ENCODE results near the gene SLC45A2.

DNA sequence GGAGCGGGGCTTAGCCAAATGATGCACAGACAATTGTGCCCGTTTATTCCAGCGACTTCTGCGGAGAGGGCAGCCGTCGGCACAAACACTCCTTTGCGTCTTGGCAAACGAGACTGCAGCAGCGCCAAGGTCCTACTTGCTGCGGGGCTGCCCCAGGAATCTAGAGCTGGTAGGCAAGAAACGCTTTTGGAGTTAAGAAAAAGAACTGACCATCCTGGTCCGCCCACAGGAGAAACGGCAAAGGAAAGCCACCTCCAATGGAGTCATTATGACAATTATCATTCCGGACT, 46.0 kb downstream of the SLC45A2 start:
- TF ChIP-seq, protein P1, sequence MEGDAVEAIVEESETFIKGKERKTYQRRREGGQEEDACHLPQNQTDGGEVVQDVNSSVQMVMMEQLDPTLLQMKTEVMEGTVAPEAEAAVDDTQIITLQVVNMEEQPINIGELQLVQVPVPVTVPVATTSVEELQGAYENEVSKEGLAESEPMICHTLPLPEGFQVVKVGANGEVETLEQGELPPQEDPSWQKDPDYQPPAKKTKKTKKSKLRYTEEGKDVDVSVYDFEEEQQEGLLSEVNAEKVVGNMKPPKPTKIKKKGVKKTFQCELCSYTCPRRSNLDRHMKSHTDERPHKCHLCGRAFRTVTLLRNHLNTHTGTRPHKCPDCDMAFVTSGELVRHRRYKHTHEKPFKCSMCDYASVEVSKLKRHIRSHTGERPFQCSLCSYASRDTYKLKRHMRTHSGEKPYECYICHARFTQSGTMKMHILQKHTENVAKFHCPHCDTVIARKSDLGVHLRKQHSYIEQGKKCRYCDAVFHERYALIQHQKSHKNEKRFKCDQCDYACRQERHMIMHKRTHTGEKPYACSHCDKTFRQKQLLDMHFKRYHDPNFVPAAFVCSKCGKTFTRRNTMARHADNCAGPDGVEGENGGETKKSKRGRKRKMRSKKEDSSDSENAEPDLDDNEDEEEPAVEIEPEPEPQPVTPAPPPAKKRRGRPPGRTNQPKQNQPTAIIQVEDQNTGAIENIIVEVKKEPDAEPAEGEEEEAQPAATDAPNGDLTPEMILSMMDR (IDR thresholded peaks at IDR 0.05; ENCODE audit: poor library complexity, severe bottlenecking) = no peak
- TF ChIP-seq POLR2AphosphoS5 (IDR thresholded peaks at IDR 0.05) = no peak

Data from neural cell (in vitro differentiated cells).